OCI-LY7 (cell line): ENCODE results near the gene TNIK.

Experiments used
- CTCF ChIP-seq: fragments of 200-600 bp; sonication (generic); conservative IDR thresholded peaks from 2 replicates; pipeline ENCODE4 v1.5.1; 2014; ENCODE audit warnings: mild to moderate bottlenecking, antibody characterized with exemption, low read length, moderate library complexity, mixed read lengths
- EZH2phosphoT487 ChIP-seq: fragments of 200-600 bp; sonication (generic); IDR thresholded peaks from 2 replicates; pipeline ENCODE4 v1.6.1; 2018; ENCODE audit warnings: low read depth, borderline replicate concordance, mild to moderate bottlenecking, mixed run types, antibody characterized with exemption, low read length, moderate library complexity, mixed read lengths

- no peak for TF ChIP-seq CTCF
- no peak for TF ChIP-seq EZH2phosphoT487
These were observed 75.1 kb downstream of the TNIK start for GRCh38 chr3:171385086-171385485.
